ENCODE data around the gene SCAMP4.

SCAMP4 gene

DNA sequence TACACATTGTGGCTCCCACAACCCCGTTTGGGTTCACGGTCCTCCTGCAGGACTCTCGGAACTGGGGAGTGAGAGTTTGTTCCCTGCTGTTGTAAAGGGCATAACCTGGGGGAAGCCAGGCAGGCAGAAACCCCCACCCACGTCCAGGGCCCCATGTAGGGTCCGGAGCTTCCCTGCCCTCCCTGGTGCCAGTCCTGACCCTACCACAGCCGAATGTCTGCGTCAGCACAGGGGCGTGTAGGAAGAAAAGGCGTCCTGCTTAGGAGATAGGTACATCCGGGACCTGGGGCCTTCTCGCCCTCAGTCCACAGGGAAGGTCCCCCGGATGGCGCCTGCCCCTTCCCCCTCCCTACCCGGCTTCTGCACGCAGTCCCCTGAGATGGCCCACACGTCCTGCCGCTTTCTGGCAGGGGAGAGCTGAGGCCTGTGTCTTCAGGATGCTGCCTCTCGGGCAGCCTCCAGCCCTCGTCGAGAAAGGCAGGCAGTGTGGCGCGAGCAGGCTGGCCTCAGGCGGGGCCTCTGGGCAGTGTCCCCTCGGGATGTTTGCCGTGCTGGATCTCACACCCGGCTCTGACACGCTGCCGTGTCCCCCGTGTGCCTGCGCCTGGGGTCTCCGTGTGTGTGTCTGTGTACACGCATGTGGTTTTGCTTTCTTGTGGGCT, 54.9 kb downstream of the SCAMP4 start:
- TF ChIP-seq ZNF140 (tag by site-specific recombination; IDR thresholded peaks at IDR 0.05) (no peak), ZNF600 (tag by site-specific recombination; IDR thresholded peaks at IDR 0.05) (peak; percentile 58; the same call in 1 of the 2 replicates)
- no peaks in the 10 kb centered on the region for H3K4me1 ChIP-seq (ENCODE audit: control insufficient read depth, insufficient read depth, low read length)
- ChIA-PET POLR2A (no interaction called here), CTCF (no interaction called here)
- no peak overlapping the region for H3K27ac ChIP-seq (ENCODE audit: extremely low read depth, low read depth, low read length)
- peaks cover 0 to 8% of the 10 kb centered on the region in 2 experiments; a peak in 2 of 3 replicates for H3K36me3 ChIP-seq (ENCODE audit: control insufficient read depth in 2 of 2, insufficient read depth in 1 of 2, low read length in 2 of 2)
- no peak overlapping the region for H3K4me3 ChIP-seq (ENCODE audit: low read depth, low read length)
- no peaks in the 10 kb centered on the region for H3K9me3 ChIP-seq (ENCODE audit: control insufficient read depth, insufficient read depth, low read depth, low read length)

DNA sequence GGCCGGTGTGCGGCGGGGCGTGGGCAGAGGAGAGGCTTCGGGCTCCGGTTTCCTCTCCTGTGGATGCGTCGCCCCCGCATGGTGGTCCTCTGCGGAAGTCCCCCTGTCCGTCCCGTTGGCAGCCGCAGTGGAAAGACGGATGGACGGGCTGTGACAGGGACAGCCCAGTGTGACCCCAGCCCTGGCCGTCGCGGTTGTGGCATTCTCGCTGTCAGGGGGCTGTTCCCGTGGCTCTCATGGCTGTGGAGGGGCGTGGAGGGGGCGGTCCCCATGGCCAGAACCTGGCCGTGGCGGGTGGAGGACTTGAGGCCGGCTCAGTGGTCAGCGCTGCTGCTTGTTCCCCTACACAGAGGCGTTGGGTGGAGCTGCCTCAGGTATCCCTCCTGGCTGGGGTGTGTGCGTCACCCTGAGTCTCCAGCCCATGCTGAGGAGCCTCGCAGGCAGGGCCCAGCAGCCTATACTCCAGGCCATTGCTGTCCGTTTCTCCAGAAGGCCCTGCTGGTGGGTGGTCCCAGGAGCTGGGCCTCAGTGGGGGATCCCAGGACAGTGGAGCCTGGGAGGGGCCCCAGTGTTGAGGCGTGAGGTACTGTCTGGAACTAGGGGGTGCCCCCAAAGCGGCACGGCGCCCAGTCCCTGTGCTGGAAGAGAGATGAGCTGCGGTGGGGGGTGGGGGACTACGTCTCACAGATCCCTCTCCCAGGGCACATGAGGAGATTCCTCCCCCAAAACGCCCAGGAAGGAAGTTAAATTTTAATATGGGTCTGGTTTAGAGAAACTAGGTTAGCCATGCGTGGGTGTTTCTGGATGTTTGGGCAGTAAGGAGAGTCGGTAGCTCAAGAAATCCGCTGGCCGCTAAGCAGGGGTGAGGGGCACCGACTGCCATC, 56.0 kb downstream of the SCAMP4 start:
- no peaks in the 10 kb centered on the region for H3K9me3 ChIP-seq (ENCODE audit: control insufficient read depth, insufficient read depth, low read depth, low read length)
- peak; percentile 51; the same call in 1 of the 2 replicates for TF ChIP-seq ZNF121 (tag by site-specific recombination; IDR thresholded peaks at IDR 0.05)
- 0 out of 2 replicates have a peak, but pooled peaks have one; percentile 19 for TF ChIP-seq GLIS1 (tag by site-specific recombination; IDR thresholded peaks at IDR 0.05)
- no peak for TF ChIP-seq ZNF184 (tag by site-specific recombination; IDR thresholded peaks at IDR 0.05)
- TF ChIP-seq, protein P1, sequence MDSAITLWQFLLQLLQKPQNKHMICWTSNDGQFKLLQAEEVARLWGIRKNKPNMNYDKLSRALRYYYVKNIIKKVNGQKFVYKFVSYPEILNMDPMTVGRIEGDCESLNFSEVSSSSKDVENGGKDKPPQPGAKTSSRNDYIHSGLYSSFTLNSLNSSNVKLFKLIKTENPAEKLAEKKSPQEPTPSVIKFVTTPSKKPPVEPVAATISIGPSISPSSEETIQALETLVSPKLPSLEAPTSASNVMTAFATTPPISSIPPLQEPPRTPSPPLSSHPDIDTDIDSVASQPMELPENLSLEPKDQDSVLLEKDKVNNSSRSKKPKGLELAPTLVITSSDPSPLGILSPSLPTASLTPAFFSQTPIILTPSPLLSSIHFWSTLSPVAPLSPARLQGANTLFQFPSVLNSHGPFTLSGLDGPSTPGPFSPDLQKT (IDR thresholded peaks at IDR 0.05; ENCODE audit: borderline replicate concordance, low read depth, low read length): no peak
- no peak for TF ChIP-seq SCRT1 (tag by site-specific recombination; IDR thresholded peaks at IDR 0.05; ENCODE audit: borderline replicate concordance)
- TF ChIP-seq ZFP37 (tag by site-specific recombination; IDR thresholded peaks at IDR 0.05): no peak
- TF ChIP-seq MYNN (tag by site-specific recombination; IDR thresholded peaks at IDR 0.05; ENCODE audit: borderline replicate concordance): no peak
- TF ChIP-seq ZNF341 (tag by site-specific recombination; IDR thresholded peaks at IDR 0.05; ENCODE audit: low read depth): no peak
- TF ChIP-seq, protein P2, sequence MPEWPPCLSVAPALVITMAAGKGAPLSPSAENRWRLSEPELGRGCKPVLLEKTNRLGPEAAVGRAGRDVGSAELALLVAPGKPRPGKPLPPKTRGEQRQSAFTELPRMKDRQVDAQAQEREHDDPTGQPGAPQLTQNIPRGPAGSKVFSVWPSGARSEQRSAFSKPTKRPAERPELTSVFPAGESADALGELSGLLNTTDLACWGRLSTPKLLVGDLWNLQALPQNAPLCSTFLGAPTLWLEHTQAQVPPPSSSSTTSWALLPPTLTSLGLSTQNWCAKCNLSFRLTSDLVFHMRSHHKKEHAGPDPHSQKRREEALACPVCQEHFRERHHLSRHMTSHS (tag by site-specific recombination; IDR thresholded peaks at IDR 0.05): no peak
- POLR2A ChIA-PET: no interaction called here
- H3K4me1 ChIP-seq (ENCODE audit: control insufficient read depth, insufficient read depth, low read length): no peaks in the 10 kb centered on the region
- H3K4me3 ChIP-seq (ENCODE audit: low read depth, low read length): no peak overlapping the region
- CTCF ChIA-PET: interaction anchor here (1.0 to 1.6 kb wide), 3 partner anchors 16 to 108 kb away, joined by 3 to 7 read pairs (median 4); no protein-coding TSS in a partner anchor
- peaks cover 0 to 8% of the 10 kb centered on the region in 2 experiments; a peak in 2 of 3 replicates for H3K36me3 ChIP-seq (ENCODE audit: control insufficient read depth in 2 of 2, insufficient read depth in 1 of 2, low read length in 2 of 2)
- H3K27ac ChIP-seq (ENCODE audit: extremely low read depth, low read depth, low read length): no peak overlapping the region

DNA sequence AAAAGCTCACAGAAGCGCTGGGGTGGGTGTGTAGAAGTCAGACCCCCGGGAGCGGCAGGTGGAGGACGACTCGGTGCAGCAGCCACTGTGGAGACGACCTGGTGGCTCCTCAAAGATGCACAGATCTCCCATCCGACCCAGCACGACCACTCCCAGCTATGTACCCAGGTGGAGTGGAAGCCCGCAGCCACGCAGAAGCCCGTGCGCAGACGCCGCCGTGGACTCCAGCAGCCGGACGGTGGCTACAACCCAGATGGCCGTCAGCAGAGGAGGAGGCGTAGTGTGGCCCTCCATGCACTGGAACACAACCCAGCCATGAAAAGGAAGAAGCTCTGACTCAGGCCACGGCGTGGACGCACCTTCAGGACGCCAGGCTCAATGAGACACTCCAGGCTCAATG, 57.5 kb downstream of the SCAMP4 start:
- Histone ChIP-seq H3K4me3 (ENCODE audit: low read depth, low read length) (no peak overlapping the region), H3K9me3 (ENCODE audit: control insufficient read depth, insufficient read depth, low read depth, low read length) (no peaks in the 10 kb centered on the region), H3K36me3 (ENCODE audit: control insufficient read depth in 2 of 2, insufficient read depth in 1 of 2, low read length in 2 of 2) (peaks cover 0 to 8% of the 10 kb centered on the region in 2 experiments; a peak in 2 of 3 replicates), H3K27ac (ENCODE audit: extremely low read depth, low read depth, low read length) (no peak overlapping the region), H3K4me1 (ENCODE audit: control insufficient read depth, insufficient read depth, low read length) (no peaks in the 10 kb centered on the region)
- TF ChIP-seq ZNF76 (tag by site-specific recombination; IDR thresholded peaks at IDR 0.05; ENCODE audit: borderline replicate concordance, low read depth) (no peak), ZNF146 (tag by site-specific recombination; IDR thresholded peaks at IDR 0.05) (0 out of 2 replicates have a peak, but pooled peaks have one; percentile 22), ZNF138 (tag by site-specific recombination; IDR thresholded peaks at IDR 0.05; ENCODE audit: borderline replicate concordance) (no peak), ZNF768 (tag by site-specific recombination; IDR thresholded peaks at IDR 0.05) (no peak), YY2 (tag by site-specific recombination; IDR thresholded peaks at IDR 0.05) (no peak), ZNF423 (tag by site-specific recombination; IDR thresholded peaks at IDR 0.05) (no peak)
- TF ChIP-seq, protein P3, sequence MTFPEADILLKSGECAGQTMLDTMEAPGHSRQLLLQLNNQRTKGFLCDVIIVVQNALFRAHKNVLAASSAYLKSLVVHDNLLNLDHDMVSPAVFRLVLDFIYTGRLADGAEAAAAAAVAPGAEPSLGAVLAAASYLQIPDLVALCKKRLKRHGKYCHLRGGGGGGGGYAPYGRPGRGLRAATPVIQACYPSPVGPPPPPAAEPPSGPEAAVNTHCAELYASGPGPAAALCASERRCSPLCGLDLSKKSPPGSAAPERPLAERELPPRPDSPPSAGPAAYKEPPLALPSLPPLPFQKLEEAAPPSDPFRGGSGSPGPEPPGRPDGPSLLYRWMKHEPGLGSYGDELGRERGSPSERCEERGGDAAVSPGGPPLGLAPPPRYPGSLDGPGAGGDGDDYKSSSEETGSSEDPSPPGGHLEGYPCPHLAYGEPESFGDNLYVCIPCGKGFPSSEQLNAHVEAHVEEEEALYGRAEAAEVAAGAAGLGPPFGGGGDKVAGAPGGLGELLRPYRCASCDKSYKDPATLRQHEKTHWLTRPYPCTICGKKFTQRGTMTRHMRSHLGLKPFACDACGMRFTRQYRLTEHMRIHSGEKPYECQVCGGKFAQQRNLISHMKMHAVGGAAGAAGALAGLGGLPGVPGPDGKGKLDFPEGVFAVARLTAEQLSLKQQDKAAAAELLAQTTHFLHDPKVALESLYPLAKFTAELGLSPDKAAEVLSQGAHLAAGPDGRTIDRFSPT (tag by site-specific recombination; IDR thresholded peaks at IDR 0.05): no peak
- POLR2A ChIA-PET: no interaction called here
- CTCF ChIA-PET: interaction anchor here (0.6 to 1.6 kb wide), 4 partner anchors 17 to 107 kb away, joined by 3 to 7 read pairs (median 4); no protein-coding TSS in a partner anchor

All from HEK293 (cell line).